ENCODE results near the gene MAP2K7. TPM values are rescaled to one million over a fixed set of nuclear protein-coding genes. Genes with fewer than 3 reads are reported as not detected.

Gene MAP2K7
- total RNA-seq (10 to 100 TPM; 11.6 to 26.6 (median 23.5) TPM), polyA plus RNA-seq (10 to 100 TPM; 22.2 to 35.5 TPM)
- long read RNA-seq, donor 1, partial matches to known transcripts = 3 of 29 reads
- long read RNA-seq, donor 1, other reads (novel, unspliced or antisense) = 22 of 29 reads
- long read RNA-seq, donor 2, partial matches to known transcripts = 3 of 17 reads
- long read RNA-seq, donor 2, other reads (novel, unspliced or antisense) = 14 of 17 reads
- long read RNA-seq, donor 3, partial matches to known transcripts = 2 of 20 reads
- long read RNA-seq, donor 3, other reads (novel, unspliced or antisense) = 15 of 20 reads

GRCh38 chr19:7903244-7904073 is at the start of gene MAP2K7:
MAP2K7 (plus strand) TSS chr19:7903877; CDS start chr19:7903945, 68 bp downstream.
- H3K27ac ChIP-seq = peak within 1 kb of the TSS; percentile 70 to 93 (median 88)
- peak; percentile 83 to 93 (median 88) for ATAC-seq
- intact Hi-C loops (cut with DNase I) = loop anchor here in 6 of 10 donors (1.0 to 10.0 kb wide), 10 partner anchors 15 to 249 kb away; partner anchors contain the start of genes SNAPC2 (in 2 of the 6), TIMM44 (in 1 of the 6) and TRAPPC5 (in 1 of the 6)
- peaks cover 0 to 51% (median 34%) of the 10 kb centered on the region in 12 donors for H3K4me1 ChIP-seq
- H3K27me3 ChIP-seq = no peaks in the 10 kb centered on the region
- peak within 1 kb of the TSS; percentile 69 to 97 (median 88) for H3K4me3 ChIP-seq
- TF ChIP-seq CTCF (IDR thresholded peaks at IDR 0.05) (peak; percentile 22 to 88 (median 65)), POLR2A (IDR thresholded peaks at IDR 0.05) (peak in 1 of 2 donors; percentile 67)
- peak; percentile 100 for DNase-seq
- 0% methylated on average over 48 to 89 of the region's 89 CpGs for WGBS, 4 donors
- H3K36me3 ChIP-seq = peaks cover 0 to 14% (median 0%) of the 10 kb centered on the region in 9 donors
- H3K9me3 ChIP-seq = no peaks in the 10 kb centered on the region

DNA sequence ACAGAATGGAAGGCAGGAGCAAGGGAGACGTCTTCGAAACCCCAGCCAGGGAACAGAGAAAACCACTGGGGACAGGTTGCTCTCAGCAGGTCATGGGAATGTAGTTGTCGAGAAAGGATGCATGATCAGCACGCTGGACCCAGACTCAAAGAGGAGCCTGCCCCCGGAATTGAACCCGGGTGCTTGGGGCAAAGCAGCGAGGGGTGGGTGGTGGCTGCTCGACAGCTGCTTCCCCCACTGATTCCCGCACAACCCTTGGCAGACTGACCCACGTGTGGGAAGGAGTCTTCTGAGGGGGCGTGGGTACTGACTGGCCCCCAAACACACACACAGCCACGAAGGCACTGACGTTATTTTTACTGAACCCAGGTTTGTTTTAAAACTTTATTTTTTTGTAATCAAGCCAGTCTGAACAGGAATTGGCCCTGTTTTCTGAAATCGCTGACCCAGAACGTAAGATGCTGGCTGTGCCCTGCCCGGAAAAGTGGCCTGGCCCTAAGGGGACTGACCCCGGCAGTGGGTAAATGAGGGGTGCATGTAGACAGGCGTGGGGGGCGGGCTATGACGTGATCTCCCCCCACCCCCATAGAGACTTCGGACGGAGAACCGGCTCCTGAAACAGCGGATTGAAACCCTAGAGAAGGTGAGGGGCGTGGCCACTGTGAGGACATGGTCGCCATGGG is 48.1 kb upstream of the MAP2K7 start:
- Histone ChIP-seq H3K27ac (no peak overlapping the region), H3K4me1 (peaks cover 0 to 9% (median 4%) of the 10 kb centered on the region in 12 donors), H3K4me3 (no peak overlapping the region), H3K27me3 (no peaks in the 10 kb centered on the region), H3K36me3 (peaks cover 0 to 8% (median 0%) of the 10 kb centered on the region in 9 donors), H3K9me3 (no peaks in the 10 kb centered on the region)
- ATAC-seq (no peak), DNase-seq (no peak)
- intact Hi-C loops (cut with DNase I) = loop anchor here in 5 of 10 donors (2.0 to 10.0 kb wide), 5 partner anchors 47 to 399 kb away; partner anchors contain the start of genes MAP2K7 (in 2 of the 5) and SNAPC2 (in 1 of the 5)
- WGBS, 4 donors = 89 to 94% (median 92%) methylated on average over 26 of the region's 26 CpGs
- TF ChIP-seq POLR2A (IDR thresholded peaks at IDR 0.05) (no peak), CTCF (IDR thresholded peaks at IDR 0.05) (no peak)

DNA sequence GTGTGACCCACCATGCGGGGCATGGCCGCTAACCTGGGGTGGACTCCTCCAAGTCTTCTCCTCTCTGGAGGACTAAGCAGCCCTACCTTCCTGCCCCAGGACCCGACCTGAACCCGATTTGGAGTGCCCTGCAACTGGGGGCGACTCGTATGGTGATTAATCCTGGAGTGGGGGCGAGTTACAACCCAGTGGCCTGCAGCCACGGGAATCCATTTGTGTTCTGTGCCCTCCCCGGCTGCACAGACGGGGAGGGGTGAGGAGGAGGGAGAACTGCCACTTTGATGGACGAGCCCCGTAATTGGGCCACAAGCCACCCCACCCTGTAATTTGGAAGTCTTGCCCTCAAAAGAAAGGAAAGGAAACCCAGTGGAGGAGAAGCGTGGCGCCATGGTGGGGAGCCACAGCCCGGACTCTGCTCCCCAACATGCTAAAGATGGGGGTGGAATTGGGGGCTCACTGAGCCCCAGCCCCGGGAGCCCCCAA is 47.5 kb upstream of the MAP2K7 start:
- no peaks in the 10 kb centered on the region for H3K9me3 ChIP-seq
- WGBS, 4 donors = 92 to 94% (median 93%) methylated on average over 15 to 16 of the region's 16 CpGs
- TF ChIP-seq POLR2A (IDR thresholded peaks at IDR 0.05) (no peak), CTCF (IDR thresholded peaks at IDR 0.05) (no peak)
- ATAC-seq = no peak
- H3K4me3 ChIP-seq = no peak overlapping the region
- no peak overlapping the region for H3K27ac ChIP-seq
- intact Hi-C loops (cut with DNase I) = loop anchor here in 4 of 10 donors (5.0 to 10.0 kb wide), 4 partner anchors 46 to 399 kb away; partner anchors contain the start of genes MAP2K7 (in 2 of the 4) and SNAPC2 (in 1 of the 4)
- no peak for DNase-seq
- peaks cover 0 to 8% (median 0%) of the 10 kb centered on the region in 9 donors for H3K36me3 ChIP-seq
- H3K4me1 ChIP-seq = peaks cover 0 to 11% (median 4%) of the 10 kb centered on the region in 12 donors
- peaks cover 0 to under 1% (median 0%) of the 10 kb centered on the region in 9 donors for H3K27me3 ChIP-seq
